GM13976 (cell line): ENCODE data around the gene MBTPS1.

Experiments
- DNase-seq: peaks from one replicate; pipeline ENCODE4 v3.0.0; 2012; ENCODE audit warnings: low spot score
- in situ Hi-C: fragments of 300-500 bp; cut with MboI; formaldehyde crosslinking; loops from one replicate; pipeline ENCODE4 v1.12.0; 2022; ENCODE audit warnings: low sequenced_read_pairs, mixed read lengths, inconsistent platforms; ENCODE audit not compliant: unreplicated experiment
- TF ChIP-seq, protein P1 (sequence below): IDR thresholded peaks from 2 replicates; pipeline ENCODE4 v1.5.1; 2012; ENCODE audit warnings: borderline replicate concordance, mild to moderate bottlenecking; ENCODE audit not compliant: insufficient read depth; ENCODE audit errors: extremely low read depth, missing control alignments, control extremely low read depth

MBTPS1 gene

DNA sequence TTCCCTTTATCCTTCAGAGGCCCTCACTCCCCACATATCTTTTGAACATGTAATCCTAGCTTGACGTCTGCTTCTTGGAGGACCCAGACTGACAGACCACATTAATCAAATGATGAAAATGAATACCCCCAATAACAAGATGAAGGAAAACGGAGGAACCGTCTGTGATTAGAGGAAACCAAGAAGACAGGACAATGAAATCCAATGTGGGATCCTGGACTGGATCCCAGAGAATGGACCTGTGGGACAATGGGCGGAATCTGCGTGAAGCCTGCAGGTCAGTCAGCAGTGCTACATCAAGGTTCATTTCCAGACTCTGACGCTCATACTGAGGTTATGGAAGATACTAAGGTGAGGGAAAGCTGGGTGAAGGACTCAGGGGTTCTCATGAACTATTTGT lies 35.9 kb downstream of the MBTPS1 start:
- no peak for DNase-seq
- in situ Hi-C loops: loop anchor here (5.0 kb wide), 1 partner anchor 101 kb away; no protein-coding TSS in a partner anchor
- TF ChIP-seq, protein P1, sequence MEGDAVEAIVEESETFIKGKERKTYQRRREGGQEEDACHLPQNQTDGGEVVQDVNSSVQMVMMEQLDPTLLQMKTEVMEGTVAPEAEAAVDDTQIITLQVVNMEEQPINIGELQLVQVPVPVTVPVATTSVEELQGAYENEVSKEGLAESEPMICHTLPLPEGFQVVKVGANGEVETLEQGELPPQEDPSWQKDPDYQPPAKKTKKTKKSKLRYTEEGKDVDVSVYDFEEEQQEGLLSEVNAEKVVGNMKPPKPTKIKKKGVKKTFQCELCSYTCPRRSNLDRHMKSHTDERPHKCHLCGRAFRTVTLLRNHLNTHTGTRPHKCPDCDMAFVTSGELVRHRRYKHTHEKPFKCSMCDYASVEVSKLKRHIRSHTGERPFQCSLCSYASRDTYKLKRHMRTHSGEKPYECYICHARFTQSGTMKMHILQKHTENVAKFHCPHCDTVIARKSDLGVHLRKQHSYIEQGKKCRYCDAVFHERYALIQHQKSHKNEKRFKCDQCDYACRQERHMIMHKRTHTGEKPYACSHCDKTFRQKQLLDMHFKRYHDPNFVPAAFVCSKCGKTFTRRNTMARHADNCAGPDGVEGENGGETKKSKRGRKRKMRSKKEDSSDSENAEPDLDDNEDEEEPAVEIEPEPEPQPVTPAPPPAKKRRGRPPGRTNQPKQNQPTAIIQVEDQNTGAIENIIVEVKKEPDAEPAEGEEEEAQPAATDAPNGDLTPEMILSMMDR: no peak

DNA sequence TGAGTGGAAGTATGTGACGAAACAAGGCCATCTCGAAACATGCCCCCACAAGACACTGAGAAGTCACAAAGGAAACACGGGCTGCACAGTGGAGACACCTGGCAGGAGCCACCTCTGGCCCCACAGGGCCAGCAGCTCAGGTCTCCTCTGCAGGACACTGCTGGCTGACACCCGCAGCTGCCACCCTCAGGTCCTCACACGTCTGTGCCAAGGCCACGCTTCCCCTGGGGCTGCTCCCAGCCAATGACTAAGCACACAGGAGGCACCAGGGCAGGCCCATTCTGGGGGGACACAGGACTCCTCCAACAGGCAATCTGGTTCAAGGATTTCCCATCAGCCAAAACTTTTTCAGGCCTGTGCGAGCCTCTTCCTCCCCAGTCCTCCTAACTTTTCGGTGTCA lies 36.4 kb downstream of the MBTPS1 start:
- no peak for DNase-seq
- in situ Hi-C loops: loop anchor here (5.0 kb wide), 1 partner anchor 102 kb away; no protein-coding TSS in a partner anchor
- TF ChIP-seq, protein P1: no peak

DNA sequence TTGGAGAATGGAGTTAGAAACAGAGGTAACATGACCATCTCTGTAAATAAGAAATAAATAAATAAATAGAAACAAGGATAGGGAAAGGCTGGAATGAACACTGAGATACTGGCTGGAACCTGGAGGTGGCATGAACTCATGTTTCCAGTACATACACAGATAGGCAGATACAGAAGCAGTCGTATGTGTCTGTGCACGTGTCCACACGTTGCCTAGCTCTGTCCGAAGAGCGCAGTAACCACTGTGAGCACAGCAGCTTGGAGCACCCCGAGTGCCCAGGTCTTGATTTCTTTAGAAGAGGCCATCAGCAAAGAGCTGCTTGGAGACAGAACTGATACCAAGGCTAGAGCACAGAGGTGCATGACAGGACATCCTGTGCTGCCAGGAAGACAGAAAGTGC lies 37.1 kb downstream of the MBTPS1 start:
- in situ Hi-C loops: loop anchor here (5.0 kb wide), 1 partner anchor 103 kb away; no protein-coding TSS in a partner anchor

DNA sequence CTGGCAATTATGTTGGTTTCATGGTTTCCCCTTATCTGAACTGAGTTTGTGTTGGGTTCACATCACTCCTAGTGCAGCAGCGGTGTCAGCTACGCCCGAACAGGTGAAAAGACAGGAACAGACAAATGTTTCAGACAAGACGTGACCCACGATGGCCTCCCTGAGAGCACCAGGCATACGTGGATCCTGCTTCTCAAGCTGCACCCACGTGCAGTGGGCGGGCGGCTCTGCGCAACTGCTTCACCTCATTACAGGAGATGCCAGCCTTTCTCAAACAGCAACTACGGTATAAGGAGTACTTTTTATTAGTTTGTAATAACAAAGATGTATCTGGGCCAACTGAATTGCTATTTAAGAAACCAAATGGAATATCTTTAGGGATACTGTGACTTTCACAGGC lies 41.4 kb downstream of the MBTPS1 start:
- DNase-seq: no peak
- TF ChIP-seq, protein P1: no peak
- in situ Hi-C loops: no loop called here

More for the DNA sequence above, 37.1 kb downstream of the MBTPS1 start:
- DNase-seq: no peak
- TF ChIP-seq, protein P1: no peak

DNA sequence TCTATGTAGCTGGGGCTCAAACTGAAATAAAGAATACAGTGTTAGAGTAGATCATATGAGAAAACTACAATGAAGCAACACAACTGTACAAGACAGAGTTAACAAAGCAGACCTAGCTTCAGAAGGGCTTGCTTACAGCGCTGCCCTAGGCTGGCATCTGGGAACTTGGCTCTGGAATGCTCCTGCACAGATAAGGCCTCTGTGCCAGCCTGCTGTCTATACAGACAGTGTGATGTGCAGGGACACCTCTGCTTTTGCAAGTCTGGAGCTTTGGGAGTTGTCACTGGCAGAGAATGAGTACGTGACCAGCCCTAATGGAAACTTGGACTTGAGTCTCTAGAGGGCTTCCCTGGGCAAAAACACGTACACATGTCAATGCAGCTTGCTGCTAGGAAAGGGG lies 42.0 kb downstream of the MBTPS1 start:
- DNase-seq: no peak
- TF ChIP-seq, protein P1: no peak
- in situ Hi-C loops: loop anchor here (25.0 kb wide), 1 partner anchor 112 kb away; the partner anchor contains the start of genes NECAB2 and OSGIN1

DNA sequence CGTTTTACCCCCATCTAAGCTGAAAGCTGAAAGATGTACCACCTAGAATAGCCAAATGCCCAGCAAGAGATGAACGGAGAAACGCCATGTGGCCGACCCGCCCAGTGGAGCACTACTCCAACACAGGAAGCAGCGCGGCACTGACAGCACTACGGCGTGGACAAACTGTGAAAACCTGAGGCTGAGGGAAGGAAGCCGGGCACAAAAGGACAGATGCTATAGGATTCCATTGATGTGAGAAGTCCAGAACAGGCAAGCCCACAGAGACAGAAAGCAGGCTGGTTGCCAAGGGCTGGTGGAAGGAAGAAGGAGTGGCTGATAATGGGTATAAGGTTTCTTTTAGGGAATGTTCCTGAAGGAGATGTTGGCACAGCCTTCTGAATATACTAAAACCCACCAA lies 44.7 kb downstream of the MBTPS1 start:
- TF ChIP-seq, protein P1: no peak
- in situ Hi-C loops: loop anchor here (25.0 kb wide), 1 partner anchor 110 kb away; the partner anchor contains the start of genes NECAB2 and OSGIN1
- DNase-seq: no peak
